Keratinocyte (primary cell): ENCODE data around the gene SH2D6. TPM values are rescaled to one million over a fixed set of nuclear protein-coding genes. Genes with fewer than 3 reads are reported as not detected.

ENCODE experiments used
- DNase-seq: peaks from one replicate; pipeline ENCODE4 v3.0.0-alpha.2; 2011; ENCODE audit warnings: low read depth, missing footprints, low spot score
- FAIRE-seq: peaks from 2 replicates; lab custom pipeline; 2011; peaks lifted over from hg19 to GRCh38; lab: Jason Lieb, UNC
- H2AFZ ChIP-seq: 2 replicates; pipeline ENCODE4 v1.6.0; 2012; ENCODE audit warnings: low read length, control low read depth, inconsistent platforms; ENCODE audit not compliant: control insufficient read depth
- H3K27ac ChIP-seq: 2 replicates; pipeline ENCODE4 v1.5.1; 2011; ENCODE audit warnings: low read length; ENCODE audit not compliant: control insufficient read depth, insufficient read depth
- H3K27me3 ChIP-seq: 3 replicates; pipeline ENCODE4 v1.6.0; 2011; ENCODE audit warnings: low read length; ENCODE audit not compliant: control insufficient read depth, insufficient read depth; ENCODE audit errors: extremely low read depth
- H3K36me3 ChIP-seq, 2 experiments: 2 replicates in 1 of 2; 3 replicates in 1 of 2; pipeline ENCODE4 v1.5.1; 2011; ENCODE audit warnings: low read length in 2 of 2, mild to moderate bottlenecking in 1 of 2; ENCODE audit not compliant: control insufficient read depth in 2 of 2, insufficient read depth in 2 of 2; ENCODE audit errors: extremely low read depth in 1 of 2
- H3K4me1 ChIP-seq: 3 replicates; pipeline ENCODE4 v1.5.1; 2011; ENCODE audit warnings: low read length; ENCODE audit not compliant: control insufficient read depth, insufficient read depth; ENCODE audit errors: extremely low read depth
- H3K4me2 ChIP-seq: 3 replicates; pipeline ENCODE4 v1.6.0; 2011; ENCODE audit warnings: low read depth, low read length; ENCODE audit not compliant: control insufficient read depth, insufficient read depth; ENCODE audit errors: extremely low read depth
- H3K4me3 ChIP-seq, 3 experiments: fragments of 200-600 bp in 1 of 3; sonication (generic) in 1 of 3; 2 replicates in 2 of 3; 3 replicates in 1 of 3; pipeline ENCODE4 v1.5.1; 2011 to 2016; ENCODE audit warnings: low read length in 3 of 3, mild to moderate bottlenecking in 3 of 3, control low read depth in 2 of 3, inconsistent platforms in 1 of 3, low read depth in 1 of 3, mixed read lengths in 1 of 3, mixed run types in 1 of 3, moderate library complexity in 1 of 3; ENCODE audit not compliant: control insufficient read depth in 2 of 3, insufficient read depth in 2 of 3; ENCODE audit errors: extremely low read depth in 1 of 3
- H3K79me2 ChIP-seq: 2 replicates; pipeline ENCODE4 v1.6.0; 2012; ENCODE audit warnings: low read length; ENCODE audit not compliant: control insufficient read depth, insufficient read depth
- H3K9ac ChIP-seq: 3 replicates; pipeline ENCODE4 v1.6.0; 2011; ENCODE audit warnings: low read length; ENCODE audit not compliant: control insufficient read depth, insufficient read depth; ENCODE audit errors: extremely low read depth
- H3K9me1 ChIP-seq: 3 replicates; pipeline ENCODE4 v1.6.0; 2011; ENCODE audit warnings: low read length; ENCODE audit not compliant: control insufficient read depth, insufficient read depth; ENCODE audit errors: extremely low read depth
- H3K9me3 ChIP-seq: 2 replicates; pipeline ENCODE4 v1.5.1; 2012; ENCODE audit warnings: low read depth, low read length; ENCODE audit not compliant: control insufficient read depth
- H4K20me1 ChIP-seq: 3 replicates; pipeline ENCODE4 v1.6.0; 2011; ENCODE audit warnings: low read length; ENCODE audit not compliant: control insufficient read depth, insufficient read depth; ENCODE audit errors: extremely low read depth
- EZH2 ChIP-seq: IDR thresholded peaks from one replicate; pipeline ENCODE4 v1.6.1; 2012; ENCODE audit warnings: inconsistent platforms, mild to moderate bottlenecking, low read length, moderate library complexity
- dilution Hi-C: fragments of 300-500 bp; cut with MboI; formaldehyde crosslinking; loops from one replicate; pipeline ENCODE4 v1.7.0; 2020; ENCODE audit warnings: low sequenced_read_pairs; ENCODE audit not compliant: extremely low pct_ligation_motif_present
- polyA plus RNA-seq, 5 experiments: library from polyadenylated mRNA; depleted of rRNA in 3 of 5; stranded (reverse) in 3 of 5; stranded (forward) in 1 of 5; unstranded in 1 of 5; fragments of >200 nt; gene quantifications; 1 replicate in 1 of 5; 2 replicates in 3 of 5; 3 replicates in 1 of 5; pipeline versions ENCODE4 v1.2.1 to v1.2.3, GENCODE V29; 2011 to 2012; ENCODE audit warnings: missing spikeins in 2 of 5, low read depth in 1 of 5, low replicate concordance in 1 of 5
- TF ChIP-seq, protein P1 (sequence below), 3 experiments: IDR thresholded peaks in 1 of 3; conservative IDR thresholded peaks in 1 of 3; optimal IDR thresholded peaks in 1 of 3; 2 replicates in 2 of 3; 3 replicates in 1 of 3; pipeline versions ENCODE3 to v1.5.1; 2011; ENCODE audit warnings: low read length in 3 of 3, mild to moderate bottlenecking in 3 of 3, moderate library complexity in 2 of 3, control low read depth in 1 of 3, inconsistent platforms in 1 of 3; ENCODE audit not compliant: insufficient read depth in 2 of 3; ENCODE audit errors: extremely low read depth in 1 of 3

Gene SH2D6
- polyA plus RNA-seq, 1 donor (not counting 4 experiments of a cell fraction or from before 2014, with no cell fraction given) = 0.10 TPM

DNA sequence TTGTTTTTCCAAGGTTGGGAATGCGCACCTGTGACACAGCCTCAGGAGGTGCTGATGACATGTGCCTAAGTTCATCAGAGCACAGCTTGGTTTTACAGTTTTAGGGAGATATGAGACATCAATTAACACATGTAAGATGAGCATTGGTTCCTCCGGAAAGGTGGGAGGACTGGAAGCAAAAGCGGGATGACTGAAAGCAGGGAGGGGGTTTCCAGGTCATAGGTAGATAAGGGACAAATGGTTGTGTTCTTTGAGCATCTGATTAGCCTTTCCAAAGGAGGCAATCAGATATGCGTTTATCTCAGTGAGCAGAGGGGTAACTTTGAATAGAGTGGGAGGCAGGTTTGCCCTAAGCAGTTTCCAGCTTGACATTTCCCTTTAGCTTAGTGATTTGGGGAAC is 34.7 kb upstream of the SH2D6 start:
- Histone ChIP-seq H3K4me3 (no peak overlapping the region), H4K20me1 (no peaks in the 10 kb centered on the region), H3K9me1 (no peaks in the 10 kb centered on the region), H3K27ac (no peak overlapping the region), H3K4me1 (no peaks in the 10 kb centered on the region), H3K9ac (no peak overlapping the region), H3K36me3 (peaks cover 8 to 17% of the 10 kb centered on the region in 2 experiments), H3K4me2 (no peak overlapping the region), H3K9me3 (no peaks in the 10 kb centered on the region), H2AFZ (no peak overlapping the region), H3K27me3 (no peaks in the 10 kb centered on the region), H3K79me2 (no peaks in the 10 kb centered on the region)
- dilution Hi-C loops = no loop called here
- TF ChIP-seq EZH2 = no peak
- TF ChIP-seq, protein P1, sequence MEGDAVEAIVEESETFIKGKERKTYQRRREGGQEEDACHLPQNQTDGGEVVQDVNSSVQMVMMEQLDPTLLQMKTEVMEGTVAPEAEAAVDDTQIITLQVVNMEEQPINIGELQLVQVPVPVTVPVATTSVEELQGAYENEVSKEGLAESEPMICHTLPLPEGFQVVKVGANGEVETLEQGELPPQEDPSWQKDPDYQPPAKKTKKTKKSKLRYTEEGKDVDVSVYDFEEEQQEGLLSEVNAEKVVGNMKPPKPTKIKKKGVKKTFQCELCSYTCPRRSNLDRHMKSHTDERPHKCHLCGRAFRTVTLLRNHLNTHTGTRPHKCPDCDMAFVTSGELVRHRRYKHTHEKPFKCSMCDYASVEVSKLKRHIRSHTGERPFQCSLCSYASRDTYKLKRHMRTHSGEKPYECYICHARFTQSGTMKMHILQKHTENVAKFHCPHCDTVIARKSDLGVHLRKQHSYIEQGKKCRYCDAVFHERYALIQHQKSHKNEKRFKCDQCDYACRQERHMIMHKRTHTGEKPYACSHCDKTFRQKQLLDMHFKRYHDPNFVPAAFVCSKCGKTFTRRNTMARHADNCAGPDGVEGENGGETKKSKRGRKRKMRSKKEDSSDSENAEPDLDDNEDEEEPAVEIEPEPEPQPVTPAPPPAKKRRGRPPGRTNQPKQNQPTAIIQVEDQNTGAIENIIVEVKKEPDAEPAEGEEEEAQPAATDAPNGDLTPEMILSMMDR (optimal IDR thresholded peaks at IDR 0.05 in 1 of 3, IDR thresholded peaks at IDR 0.05 in 1 of 3, conservative IDR thresholded peaks at IDR 0.05 in 1 of 3; ENCODE audit: extremely low read depth in 1 of 3, insufficient read depth in 2 of 3, low read length in 3 of 3) = no peak
- DNase-seq (no peak), FAIRE-seq (no peak)

DNA sequence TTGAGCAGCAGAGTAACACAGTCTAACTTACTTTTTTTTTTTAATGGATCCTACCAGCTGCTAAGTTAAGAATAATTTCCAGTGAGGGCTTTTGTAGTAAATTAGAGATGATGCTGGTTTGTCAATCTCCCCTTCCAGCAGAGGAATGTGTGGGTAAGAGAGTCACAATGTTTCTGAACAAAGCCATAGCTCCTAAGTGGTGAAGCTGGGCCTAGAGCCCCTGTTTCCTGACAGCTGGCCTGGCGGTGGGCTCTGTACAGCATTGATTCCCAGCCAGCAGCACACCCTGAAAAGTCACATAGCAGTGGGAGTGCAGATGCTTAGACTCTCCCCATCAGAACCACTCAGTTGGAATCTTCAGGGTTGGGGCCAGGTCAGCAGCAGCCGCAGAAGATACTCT is 32.8 kb upstream of the SH2D6 start:
- H3K4me2 ChIP-seq = no peak overlapping the region
- dilution Hi-C loops = no loop called here
- no peaks in the 10 kb centered on the region for H3K9me1 ChIP-seq
- H3K27me3 ChIP-seq = no peaks in the 10 kb centered on the region
- H3K9me3 ChIP-seq = no peaks in the 10 kb centered on the region
- H3K36me3 ChIP-seq = peaks cover 21 to 27% of the 10 kb centered on the region in 2 experiments
- H3K27ac ChIP-seq = no peak overlapping the region
- H3K79me2 ChIP-seq = no peaks in the 10 kb centered on the region
- no peaks in the 10 kb centered on the region for H3K4me1 ChIP-seq
- H3K4me3 ChIP-seq = no peak overlapping the region
- FAIRE-seq (no peak), DNase-seq (no peak)
- no peaks in the 10 kb centered on the region for H4K20me1 ChIP-seq
- H2AFZ ChIP-seq = no peak overlapping the region
- H3K9ac ChIP-seq = no peak overlapping the region
- TF ChIP-seq EZH2 = no peak
- TF ChIP-seq, protein P1 (optimal IDR thresholded peaks at IDR 0.05 in 1 of 3, IDR thresholded peaks at IDR 0.05 in 1 of 3, conservative IDR thresholded peaks at IDR 0.05 in 1 of 3; ENCODE audit: extremely low read depth in 1 of 3, insufficient read depth in 2 of 3, low read length in 3 of 3) = no peak
